Glomerular visceral epithelial cell (primary cell): ENCODE measurements around the gene DUSP22.

ENCODE experiments used
- DNase-seq: peaks from one replicate; pipeline ENCODE4 v3.0.0-alpha.2; 2016; ENCODE audit errors: extremely low spot score

The DUSP22 gene

DNA sequence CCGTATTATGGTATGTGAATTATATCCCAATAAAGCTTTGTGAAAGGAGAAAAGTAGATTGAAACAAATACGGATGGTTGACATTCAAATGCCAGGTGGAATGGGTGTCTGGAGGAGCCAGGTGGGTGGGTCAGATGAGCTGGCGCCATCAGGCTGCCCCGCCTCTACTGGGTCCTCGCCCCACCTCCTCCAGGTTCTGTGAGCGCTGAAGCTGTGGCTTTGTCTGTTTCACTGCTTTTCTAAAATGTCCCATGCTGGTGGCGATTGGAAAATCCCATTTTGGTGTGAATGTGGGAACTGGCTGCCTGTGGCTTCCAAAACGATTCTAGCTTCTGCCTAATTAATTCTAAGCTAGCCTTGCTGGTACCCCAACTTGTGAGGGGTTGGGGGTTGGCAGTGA is 16.5 kb downstream of the DUSP22 start:
- DNase-seq, result no peak

DNA sequence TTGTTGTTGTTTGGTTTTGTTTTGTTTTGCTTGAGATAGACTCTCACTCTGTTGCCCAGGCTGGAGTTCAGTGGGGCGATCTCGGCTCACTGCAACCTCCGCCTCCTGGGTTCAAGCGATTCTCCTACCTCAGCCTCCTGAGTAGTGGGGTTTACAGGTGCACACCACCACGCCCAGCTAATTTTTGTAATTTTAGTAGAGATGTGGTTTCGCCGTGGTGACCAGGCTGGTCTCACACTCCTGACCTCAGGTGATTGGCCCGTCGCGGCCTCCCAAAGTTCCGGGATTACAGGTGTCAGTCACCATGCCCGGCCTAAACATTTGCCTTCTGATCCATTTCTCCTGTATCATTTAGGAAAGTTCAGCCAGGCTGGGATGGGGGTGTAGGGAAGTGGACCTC is 17.7 kb downstream of the DUSP22 start:
- DNase-seq, result no peak

DNA sequence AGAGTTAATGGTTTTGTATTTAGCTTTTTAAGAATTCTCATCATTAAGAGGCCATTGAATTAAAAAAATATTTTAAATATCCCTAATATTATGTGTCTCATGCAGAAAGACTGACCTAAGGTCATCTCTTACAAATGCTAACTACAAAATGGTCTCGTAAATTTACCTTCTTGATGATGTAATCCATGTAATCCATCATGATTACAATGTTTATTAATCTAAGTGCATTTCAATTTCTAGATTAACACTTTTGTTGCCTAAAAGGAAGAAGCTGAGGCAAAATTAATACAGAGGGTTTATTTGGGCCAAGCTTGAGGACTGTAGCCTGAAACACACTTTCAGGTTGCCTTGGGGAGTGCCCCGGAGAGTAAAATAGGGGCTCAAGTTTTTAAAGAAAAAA is 18.4 kb downstream of the DUSP22 start:
- no peak for DNase-seq

DNA sequence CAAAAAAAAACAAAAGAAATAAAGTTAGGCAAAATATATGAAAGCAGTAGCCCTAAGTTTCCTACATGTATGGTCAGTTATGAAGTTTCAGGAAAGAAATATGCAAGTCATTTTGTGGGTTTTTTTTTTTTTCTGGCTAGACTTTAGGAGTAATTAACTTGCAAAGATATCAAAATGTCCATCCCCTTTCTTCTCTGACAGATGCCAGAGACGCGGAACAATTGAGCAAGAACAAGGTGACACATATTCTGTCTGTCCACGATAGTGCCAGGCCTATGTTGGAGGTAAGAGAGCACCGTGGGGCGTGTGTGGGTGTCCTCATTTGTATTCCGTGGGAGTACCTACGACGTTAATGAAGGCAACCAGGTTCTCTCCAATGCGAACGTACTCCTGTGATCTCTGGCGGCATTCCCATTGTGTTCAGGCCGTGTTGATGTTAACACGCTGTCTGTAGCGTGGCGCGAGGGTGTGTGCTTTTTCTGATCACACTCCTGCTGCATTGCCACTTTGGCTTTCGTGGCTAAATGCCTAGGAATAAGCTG is 19.5 kb downstream of the DUSP22 start:
- no peak for DNase-seq

DNA sequence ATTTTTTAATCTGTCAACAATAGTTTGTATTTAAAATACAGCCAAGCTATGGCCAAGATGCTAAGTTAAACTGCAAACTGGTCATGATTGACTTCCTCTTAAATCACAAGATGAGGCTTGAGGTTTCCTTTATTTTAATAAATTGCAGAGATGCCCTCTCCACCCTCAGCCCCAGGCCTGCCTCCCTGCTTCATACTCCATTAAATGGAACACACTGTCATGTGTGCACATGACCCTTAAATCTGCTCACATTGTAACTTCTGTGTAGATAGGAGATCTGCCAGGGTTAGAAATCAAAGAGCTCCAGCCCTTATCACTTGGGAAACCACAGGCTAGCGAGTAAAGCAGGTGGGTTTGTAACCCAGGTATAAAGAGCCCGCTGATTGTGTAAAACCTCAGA is 20.8 kb downstream of the DUSP22 start:
- no peak for DNase-seq

DNA sequence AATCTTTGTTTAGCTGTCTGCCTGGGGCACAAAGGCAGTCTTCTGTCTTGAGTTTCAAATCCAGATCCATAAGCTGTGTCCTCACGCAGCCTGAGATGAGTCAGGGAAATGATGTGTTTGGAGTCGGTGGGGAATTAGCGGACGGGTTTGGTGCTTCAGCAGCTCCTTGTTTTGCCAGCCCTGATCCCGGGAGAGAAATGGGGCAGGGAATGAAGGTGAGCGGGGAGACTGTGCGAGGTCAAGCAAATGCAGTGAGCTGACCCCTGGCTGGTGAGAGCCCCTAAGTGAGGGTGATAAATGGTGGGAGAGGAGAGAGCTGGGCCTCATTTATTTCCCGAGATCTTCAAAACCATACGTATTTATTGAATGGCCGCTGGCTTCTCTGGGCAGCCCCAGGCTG is 21.6 kb downstream of the DUSP22 start:
- DNase-seq, result no peak

DNA sequence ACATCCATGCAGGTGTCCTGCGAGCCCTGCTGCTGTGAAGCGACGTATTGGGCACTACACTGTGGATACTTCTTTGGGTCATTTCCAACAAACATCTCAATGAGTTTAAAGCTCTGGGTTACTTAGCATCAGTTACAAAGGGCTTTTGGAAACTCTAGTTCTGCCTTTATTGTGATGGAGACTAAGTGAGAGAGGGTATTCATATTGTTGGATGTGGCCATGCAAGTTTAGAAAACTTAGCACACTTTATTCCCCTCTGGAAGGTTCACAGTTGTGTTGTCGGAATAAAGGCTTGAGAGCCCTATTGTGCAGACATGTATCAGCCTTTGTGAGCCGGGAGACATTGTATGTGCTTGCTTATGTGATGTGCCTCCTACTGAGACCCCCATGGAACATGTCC is 22.1 kb downstream of the DUSP22 start:
- DNase-seq, result no peak

DNA sequence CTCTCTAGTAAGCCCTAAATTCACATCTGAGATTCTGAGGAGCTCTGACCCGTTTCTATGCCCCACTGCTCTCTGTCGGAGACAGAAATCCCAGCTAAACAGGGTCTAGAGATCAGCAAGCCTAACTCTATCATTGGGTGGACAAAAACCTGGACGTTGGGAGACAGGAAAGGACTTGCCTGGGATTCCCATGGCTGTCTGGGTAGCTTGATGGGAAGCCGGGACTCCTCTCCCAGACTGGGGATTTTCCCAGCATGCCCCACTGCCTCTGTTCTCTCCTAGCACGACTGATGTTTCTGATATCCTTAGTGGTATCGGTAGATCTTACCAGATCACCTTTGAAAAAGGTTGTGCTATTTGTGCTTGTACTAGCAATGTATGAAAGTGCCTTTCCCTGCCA is 22.9 kb downstream of the DUSP22 start:
- DNase-seq, result no peak

DNA sequence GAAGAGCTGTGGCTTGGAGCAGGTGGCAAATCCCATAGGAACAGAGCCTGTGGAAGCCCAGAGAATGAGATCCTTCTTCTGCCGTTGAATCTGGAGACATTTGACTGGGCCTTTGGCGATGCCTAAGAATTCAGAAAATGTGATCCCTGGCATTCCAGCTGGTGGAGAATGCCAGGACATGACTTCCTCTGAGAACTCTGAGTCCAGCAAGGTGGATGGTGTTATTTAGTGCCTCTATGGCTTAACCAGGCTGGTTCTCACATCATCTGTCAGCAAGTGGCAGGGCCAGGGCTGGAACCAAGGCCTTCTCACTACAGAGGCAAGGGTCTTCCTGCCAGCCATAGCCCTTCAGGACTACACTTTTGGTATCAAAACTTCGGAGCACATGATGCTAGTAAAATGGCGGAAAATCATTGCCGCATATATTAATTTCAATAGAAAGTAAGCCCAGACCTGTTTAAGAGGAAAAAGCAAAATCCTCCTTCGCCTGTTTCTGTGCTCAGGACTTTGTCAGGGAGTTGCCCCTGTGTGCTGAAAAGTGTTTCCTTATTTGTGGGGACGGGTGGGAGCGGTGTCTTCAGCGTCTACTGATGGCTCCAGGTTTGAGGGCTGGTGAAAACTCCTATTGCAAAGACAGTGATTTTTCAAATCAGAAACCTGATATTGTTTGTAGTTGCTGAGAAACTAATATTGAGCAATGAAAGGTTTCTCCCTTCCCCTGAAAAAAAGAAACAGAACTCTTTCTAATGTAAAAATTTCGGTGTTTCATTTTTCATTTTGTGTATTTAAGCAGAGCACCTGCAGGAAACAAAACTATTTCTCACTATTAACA is 23.9 kb downstream of the DUSP22 start:
- DNase-seq, result no peak

DNA sequence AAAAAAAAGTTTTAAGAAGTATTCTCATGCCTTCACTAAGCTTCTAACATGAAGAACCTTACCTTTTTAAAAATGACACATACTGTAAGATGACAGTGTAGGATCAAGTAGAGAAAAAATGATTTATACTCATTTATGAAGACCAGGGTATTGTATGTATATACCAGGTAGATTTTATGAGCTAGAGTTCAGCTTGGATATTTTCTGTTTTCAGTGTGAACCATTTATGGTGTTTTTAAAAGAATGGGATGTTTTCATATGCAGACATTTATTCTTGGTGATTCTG is 24.4 kb downstream of the DUSP22 start:
- no peak for DNase-seq

DNA sequence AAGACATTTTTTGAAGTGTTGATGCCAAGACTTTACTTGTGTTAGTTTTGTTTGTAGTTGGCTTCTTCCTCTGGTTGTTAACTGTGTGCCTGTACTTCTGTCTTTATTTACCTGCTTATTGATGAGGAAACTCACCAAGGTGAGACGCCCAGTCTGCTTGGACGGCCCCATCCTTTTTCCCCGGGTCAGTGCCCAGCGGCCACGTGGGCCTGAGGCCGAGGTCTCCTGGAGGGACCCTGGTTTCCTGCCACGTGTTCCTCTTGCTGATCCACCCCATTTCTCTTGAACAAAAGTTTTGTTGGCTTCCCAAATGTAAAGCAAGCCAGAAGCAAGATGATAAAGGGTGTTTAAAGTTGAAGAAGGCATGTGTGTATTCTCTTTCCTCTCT is 24.8 kb downstream of the DUSP22 start:
- no peak for DNase-seq

DNA sequence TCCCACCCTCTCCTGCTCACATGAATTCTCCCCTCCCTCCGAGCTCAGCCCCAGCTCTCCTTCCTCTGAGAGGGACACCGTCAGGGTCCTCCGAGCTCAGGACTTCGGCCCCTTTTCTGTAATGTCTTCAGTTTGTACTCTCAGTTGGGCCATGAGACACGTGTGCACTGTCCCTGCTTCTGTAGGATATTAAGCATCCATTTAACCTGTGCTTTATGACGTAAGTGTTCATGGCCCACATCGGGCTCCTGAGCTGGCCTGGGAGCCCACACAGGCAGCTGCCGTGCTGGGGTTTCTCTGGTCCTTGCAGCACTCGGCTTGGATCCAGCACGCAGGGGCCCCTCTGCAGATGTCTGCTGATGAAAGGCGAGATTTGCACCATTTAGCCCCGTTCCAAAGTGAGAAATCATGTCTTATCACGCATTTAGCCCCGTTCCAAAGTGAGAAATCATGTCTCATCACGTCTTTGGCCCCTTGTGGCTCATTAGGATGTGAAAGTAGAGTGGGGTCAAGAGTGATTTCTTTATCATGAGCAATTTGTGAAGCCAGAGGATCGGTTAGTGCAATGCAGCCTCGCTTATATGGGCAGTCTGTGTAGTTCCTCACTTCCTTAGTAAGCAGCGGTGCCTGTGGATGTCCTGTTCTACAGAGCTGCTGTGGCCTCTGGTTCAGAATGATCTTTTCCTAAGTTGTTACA is 25.3 kb downstream of the DUSP22 start:
- no peak for DNase-seq

DNA sequence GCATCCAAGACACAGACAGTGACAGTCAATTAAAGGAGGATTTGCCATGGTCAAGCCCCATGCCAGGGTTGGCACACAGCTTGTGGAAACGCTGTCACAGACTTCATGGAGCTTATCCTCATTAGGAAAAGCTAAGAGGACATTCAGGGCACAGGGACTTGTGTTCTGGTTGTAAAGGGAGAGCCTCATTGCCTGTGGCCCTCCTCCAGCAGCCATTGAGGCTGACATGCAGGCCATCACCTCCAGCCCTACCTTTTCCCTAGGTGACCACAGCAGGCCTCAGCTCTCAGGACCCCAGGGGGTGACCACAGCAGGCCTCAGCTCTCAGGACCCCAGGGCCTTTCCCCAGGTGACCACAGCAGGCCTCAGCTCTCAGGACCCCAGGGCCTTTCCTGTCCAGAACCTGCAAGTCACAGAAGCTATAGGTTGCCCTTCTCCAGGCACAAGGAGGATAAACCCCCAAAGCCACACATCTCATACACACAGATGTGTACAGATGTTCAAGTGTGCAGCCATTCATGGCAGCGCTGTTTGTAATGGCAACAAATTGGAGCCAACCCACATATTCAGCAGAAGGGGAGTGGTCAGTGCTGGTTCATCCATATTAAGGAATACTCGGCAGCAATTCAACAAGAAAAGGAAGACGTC is 26.1 kb downstream of the DUSP22 start:
- no peak for DNase-seq

DNA sequence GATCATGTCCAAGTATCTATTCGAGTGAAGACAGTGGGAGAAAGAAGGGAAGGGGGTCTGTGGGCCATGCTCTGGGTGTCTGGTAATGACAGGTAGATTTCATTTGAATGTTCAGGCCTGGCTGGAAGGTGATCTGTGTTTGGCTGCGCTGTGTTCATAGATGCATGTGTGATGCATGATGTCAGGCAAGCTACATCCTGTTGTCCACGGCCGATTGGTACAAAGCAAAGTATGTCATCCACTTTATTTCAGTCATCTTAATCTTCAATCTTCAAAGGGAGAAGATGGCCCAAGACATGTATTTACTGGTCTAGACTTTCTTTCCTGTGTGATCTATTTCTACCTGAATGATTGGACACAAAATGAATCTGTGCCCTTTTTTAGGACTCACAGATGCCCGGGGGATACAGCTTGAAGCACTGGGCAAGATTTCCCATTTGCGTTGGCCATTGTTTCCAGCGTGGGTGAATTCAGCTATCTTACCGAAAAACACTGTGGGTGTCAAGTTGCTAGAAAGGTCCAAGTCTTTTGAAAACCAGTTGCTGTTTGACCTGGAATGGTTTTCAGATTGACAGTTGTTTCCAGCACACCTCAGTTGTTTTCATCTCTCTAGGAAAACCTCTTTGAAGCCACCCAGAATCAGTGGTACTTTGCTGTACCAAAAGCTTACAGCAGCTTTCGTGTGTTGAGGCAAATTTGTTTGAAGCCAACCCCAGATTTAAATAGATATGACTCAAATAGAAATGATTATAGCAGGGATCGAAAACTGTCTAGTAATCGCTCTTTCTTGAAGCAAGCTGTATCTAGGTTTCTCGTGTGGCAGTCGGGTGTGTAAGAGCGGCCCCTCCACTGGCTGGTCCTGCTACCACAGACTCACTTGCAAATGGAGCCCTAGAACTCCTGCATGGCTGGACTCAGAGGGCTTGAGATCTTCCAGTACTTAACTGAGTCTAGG is 27.2 kb downstream of the DUSP22 start:
- no peak for DNase-seq

DNA sequence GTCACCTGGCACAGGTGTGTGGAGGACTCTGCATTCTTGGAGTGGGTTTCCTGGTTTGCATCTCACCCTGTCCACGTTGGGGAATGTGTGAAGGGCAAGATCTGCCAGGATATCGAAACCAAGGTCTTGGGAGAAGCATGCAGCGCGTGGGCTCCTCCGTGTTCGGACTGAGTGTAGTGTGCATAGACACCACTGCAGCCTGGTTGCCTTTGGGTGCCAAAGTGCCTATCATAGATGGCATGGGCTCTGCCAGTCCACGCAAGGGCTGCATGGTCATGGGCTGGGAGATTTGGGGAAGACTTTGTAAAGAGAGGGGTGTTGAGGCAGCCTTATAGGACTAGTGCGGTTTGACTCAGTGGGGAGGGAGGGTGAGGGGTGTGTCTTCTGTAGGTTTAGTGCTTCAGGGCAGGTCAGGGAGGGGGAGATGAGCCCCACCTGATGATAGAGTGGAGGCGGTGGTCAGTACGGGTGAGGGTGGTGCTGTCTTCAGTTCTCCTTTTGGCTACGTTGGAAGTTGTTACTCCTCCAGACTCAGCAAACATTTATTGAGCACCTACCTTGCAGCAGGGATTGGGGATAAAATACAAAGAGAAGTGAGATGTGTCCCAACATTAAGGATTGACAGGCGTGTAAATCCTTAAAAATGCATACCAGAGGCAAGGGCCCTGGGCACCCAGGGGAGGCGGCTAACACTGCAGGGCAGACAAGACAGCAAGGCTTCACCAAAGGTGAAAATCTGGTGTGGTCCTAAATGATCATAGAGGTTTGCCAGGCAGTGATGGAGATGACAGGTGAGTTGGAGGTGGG is 28.3 kb downstream of the DUSP22 start:
- no peak for DNase-seq

DNA sequence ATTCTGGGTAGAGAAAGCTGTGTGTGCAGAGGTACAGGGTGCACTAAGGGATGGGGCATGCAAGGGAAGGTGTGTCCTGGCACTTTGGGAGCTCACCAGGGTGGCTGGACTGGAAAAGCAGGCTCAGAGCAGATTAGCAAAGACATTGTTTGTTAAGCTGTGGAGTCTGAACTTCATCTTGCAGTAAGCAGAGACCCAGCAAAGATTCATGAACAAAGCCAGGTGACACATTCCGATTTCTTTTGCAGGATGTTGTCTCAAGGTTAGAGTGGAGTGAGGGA is 28.8 kb downstream of the DUSP22 start:
- no peak for DNase-seq

DNA sequence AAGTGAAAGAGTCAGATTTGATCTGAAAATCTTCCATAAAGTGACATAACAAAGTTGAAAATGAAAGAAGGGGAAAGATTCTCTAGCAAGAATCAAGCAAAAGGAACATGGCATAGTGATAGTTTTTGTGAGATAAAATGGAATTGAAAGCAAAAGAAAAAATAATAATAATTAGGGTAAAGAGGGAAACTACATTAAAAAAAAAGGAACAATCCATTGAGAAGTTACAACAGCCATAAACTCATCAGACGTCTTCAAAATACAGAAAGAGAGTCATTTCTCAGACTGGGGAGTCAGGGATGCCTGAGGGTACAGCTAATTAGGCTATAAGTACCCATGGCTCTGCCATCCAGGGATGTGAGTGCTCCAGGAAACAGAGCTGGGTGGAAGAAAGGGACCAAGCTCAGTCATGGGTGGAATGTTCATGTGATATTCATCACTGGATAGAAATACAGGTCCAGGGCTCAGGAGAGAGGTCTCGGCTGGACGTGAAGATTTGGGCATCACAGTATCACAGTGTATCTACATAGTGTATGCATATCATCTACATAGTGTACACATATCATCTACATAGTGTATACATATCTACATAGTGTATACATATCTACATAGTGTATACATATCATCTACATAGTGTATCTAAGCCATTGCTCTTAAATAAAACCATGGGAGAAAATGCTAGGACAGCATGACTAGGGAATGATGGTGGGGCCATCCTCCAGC is 29.4 kb downstream of the DUSP22 start:
- DNase-seq, result no peak

DNA sequence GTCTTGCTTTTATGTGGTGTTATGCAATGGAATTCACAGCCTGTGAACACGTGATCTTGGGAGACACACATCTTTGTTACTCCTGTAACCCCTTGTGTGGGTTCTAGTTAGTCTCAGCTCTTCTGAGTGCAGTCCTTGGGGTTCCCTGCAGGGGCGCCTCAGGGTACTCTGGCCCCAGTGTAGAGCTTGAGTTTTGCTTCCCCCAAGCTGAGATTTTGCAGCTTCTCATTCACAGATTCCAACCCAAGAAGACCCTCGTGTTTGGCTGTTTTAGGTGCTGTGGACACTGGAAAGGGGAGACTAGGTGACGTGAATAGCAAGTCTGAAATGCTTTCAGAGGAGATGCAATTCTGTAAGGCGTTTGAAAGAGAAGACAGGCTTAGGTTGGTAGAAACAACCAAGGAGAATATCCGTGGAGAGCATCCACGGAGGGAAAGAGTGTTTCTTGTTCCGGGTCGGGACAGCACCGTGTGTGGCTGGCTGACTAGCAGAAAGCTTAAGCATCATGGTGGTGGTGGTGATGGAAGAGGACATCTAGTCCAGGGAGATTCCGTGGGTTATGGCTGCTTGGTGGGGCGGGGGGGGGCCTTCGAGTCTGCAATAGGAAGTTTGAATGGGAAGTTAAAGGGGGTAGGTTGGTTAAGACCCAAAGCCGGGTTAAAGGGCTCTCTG is 30.1 kb downstream of the DUSP22 start:
- DNase-seq, result no peak

DNA sequence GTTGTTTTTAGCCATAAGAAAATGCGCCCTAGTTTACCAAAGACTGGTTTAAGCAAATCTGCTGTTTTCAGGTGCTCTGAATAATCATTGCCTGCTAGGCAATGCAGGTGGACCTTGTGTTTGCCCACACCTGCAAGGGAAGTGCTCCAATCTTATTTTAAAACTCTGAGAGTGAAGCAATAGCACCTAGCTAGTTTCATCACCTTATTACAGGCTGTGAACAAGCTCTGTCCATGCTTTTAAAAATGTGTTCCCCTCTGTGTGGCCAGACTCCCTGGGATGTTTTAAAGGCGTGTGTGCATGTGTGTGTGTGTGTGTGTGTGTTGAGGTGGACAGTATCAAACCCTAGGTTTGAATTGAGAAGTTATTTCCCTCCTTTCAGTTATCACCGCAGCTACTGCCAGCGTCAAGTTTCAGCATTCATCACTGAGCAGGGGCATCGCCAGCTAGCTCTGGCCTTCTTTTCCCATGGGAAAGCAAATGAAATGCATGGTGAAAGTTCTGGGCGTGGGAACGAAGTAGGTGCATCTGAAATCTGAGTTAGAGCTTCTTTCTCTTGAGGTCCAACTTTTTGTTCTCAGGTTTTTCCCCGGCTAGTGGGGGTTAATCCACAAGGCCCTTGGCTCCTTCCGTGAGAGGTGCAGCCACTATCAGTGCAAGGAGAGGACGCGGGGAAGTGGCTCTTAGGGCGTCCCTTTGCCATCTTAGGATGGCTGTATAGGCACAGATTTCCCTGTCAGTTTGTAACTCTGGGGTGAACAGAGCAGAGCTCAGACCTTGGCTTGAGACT is 30.8 kb downstream of the DUSP22 start:
- no peak for DNase-seq
